SU-DHL-6 (cell line): ENCODE data around the gene TKFC.

Source experiments
- CTCF ChIP-seq: fragments of 200-600 bp; sonication (generic); IDR thresholded peaks from one replicate; pipeline ENCODE4 v1.5.1; 2017; ENCODE audit warnings: antibody characterized with exemption, mild to moderate bottlenecking, low read length, moderate library complexity; ENCODE audit not compliant: insufficient read depth, poor library complexity, severe bottlenecking
- EZH2phosphoT487 ChIP-seq: fragments of 200-600 bp; sonication (generic), shearing (Covaris generic); conservative IDR thresholded peaks from 2 replicates; pipeline ENCODE4 v1.6.1; 2018; ENCODE audit warnings: mild to moderate bottlenecking, antibody characterized with exemption, low read length, moderate library complexity, mixed read lengths

- TF ChIP-seq CTCF, result no peak
- TF ChIP-seq EZH2phosphoT487, result no peak
These were observed 20.4 kb downstream of the TKFC start for GRCh38 chr11:61353131-61354067.
